HUES48 (cell line): Measurements from ENCODE around the gene MCF2.

ENCODE experiments used
- H3K27ac ChIP-seq: one replicate; pipeline ENCODE4 v1.7.0; 2013; ENCODE audit warnings: low read depth, low read length, inconsistent platforms
- H3K27me3 ChIP-seq: 2 replicates; pipeline ENCODE4 v1.6.1; 2013; ENCODE audit warnings: mild to moderate bottlenecking, low read length; ENCODE audit not compliant: control insufficient read depth, insufficient read depth
- H3K36me3 ChIP-seq: 2 replicates; pipeline ENCODE4 v1.6.1; 2013; ENCODE audit warnings: low read length; ENCODE audit not compliant: control insufficient read depth, insufficient read depth
- H3K4me1 ChIP-seq: 2 replicates; pipeline ENCODE4 v1.6.1; 2013; ENCODE audit warnings: mild to moderate bottlenecking, low read length; ENCODE audit not compliant: control insufficient read depth, insufficient read depth
- H3K4me3 ChIP-seq: 2 replicates; pipeline ENCODE4 v1.5.1; 2013; ENCODE audit warnings: mild to moderate bottlenecking, low read depth, low read length
- H3K9ac ChIP-seq: 2 replicates; pipeline ENCODE4 v1.6.1; 2013; ENCODE audit warnings: mild to moderate bottlenecking, low read depth, low read length, moderate library complexity
- H3K9me3 ChIP-seq: 2 replicates; pipeline ENCODE4 v1.6.1; 2013; ENCODE audit warnings: low read length; ENCODE audit not compliant: control insufficient read depth, insufficient read depth

MCF2 gene

GRCh38 chrX:139708067-139708466 is at the start of gene MCF2:
TSS of gene MCF2 (minus strand) at chrX:139708167. CDS start at chrX:139651744, 56,423 bp downstream.
- Histone ChIP-seq H3K4me1 (no peaks in the 10 kb centered on the region), H3K27me3 (no peaks in the 10 kb centered on the region), H3K9me3 (no peaks in the 10 kb centered on the region), H3K9ac (no peak within 1 kb of the TSS), H3K36me3 (no peaks in the 10 kb centered on the region), H3K27ac (no peak within 1 kb of the TSS), H3K4me3 (no peak within 1 kb of the TSS)

- Histone ChIP-seq H3K27ac (no peak overlapping the region), H3K36me3 (peaks cover 28% of the 10 kb centered on the region), H3K4me1 (0 out of 2 replicates have a peak, but pooled peaks cover 6% of the 10 kb centered on the region), H3K9me3 (peaks cover 9% of the 10 kb centered on the region; the same call in 1 of the 2 replicates), H3K9ac (no peak overlapping the region), H3K27me3 (no peaks in the 10 kb centered on the region), H3K4me3 (no peak overlapping the region)
Observed at GRCh38 chrX:139751053-139751452, 43.1 kb upstream of the MCF2 start.

- H3K36me3 ChIP-seq = peaks cover 28% of the 10 kb centered on the region
Observed at GRCh38 chrX:139750390-139750789, 42.4 kb upstream of the MCF2 start.

GRCh38 chrX:139739138-139739537 is 31.2 kb upstream of the MCF2 start:
- peak overlapping the region; percentile 21 for H3K27ac ChIP-seq
- H3K9me3 ChIP-seq = no peaks in the 10 kb centered on the region
- H3K36me3 ChIP-seq = peaks cover 68% of the 10 kb centered on the region
- no peak overlapping the region for H3K4me3 ChIP-seq
- no peak overlapping the region for H3K9ac ChIP-seq
- H3K4me1 ChIP-seq = no peaks in the 10 kb centered on the region; the same call in 1 of the 2 replicates
- H3K27me3 ChIP-seq = no peaks in the 10 kb centered on the region

More at GRCh38 chrX:139750390-139750789, 42.4 kb upstream of the MCF2 start:
- H3K27ac ChIP-seq = no peak overlapping the region
- H3K4me3 ChIP-seq = no peak overlapping the region
- peaks cover 7% of the 10 kb centered on the region; the same call in 1 of the 2 replicates for H3K9me3 ChIP-seq
- 0 out of 2 replicates have a peak, but pooled peaks cover 6% of the 10 kb centered on the region for H3K4me1 ChIP-seq
- no peak overlapping the region for H3K9ac ChIP-seq
- H3K27me3 ChIP-seq = no peaks in the 10 kb centered on the region

GRCh38 chrX:139738581-139738980 is 30.6 kb upstream of the MCF2 start:
- Histone ChIP-seq H3K27ac (peak overlapping the region; percentile 21), H3K9me3 (no peaks in the 10 kb centered on the region), H3K9ac (no peak overlapping the region), H3K4me3 (no peak overlapping the region), H3K27me3 (no peaks in the 10 kb centered on the region), H3K4me1 (no peaks in the 10 kb centered on the region; the same call in 1 of the 2 replicates), H3K36me3 (peaks cover 64% of the 10 kb centered on the region)

GRCh38 chrX:139736151-139736550 is 28.2 kb upstream of the MCF2 start:
- H3K9me3 ChIP-seq = no peaks in the 10 kb centered on the region
- no peak overlapping the region for H3K27ac ChIP-seq
- peaks cover 76% of the 10 kb centered on the region for H3K36me3 ChIP-seq
- no peak overlapping the region for H3K4me3 ChIP-seq
- H3K4me1 ChIP-seq = no peaks in the 10 kb centered on the region; the same call in 1 of the 2 replicates
- no peaks in the 10 kb centered on the region for H3K27me3 ChIP-seq
- H3K9ac ChIP-seq = no peak overlapping the region

GRCh38 chrX:139734996-139735395 is 27.0 kb upstream of the MCF2 start:
- Histone ChIP-seq H3K4me1 (no peaks in the 10 kb centered on the region; the same call in 1 of the 2 replicates), H3K9me3 (no peaks in the 10 kb centered on the region), H3K27ac (no peak overlapping the region), H3K27me3 (no peaks in the 10 kb centered on the region), H3K4me3 (no peak overlapping the region), H3K36me3 (peaks cover 73% of the 10 kb centered on the region), H3K9ac (no peak overlapping the region)

- H3K4me3 ChIP-seq = no peak overlapping the region
Observed at GRCh38 chrX:139725720-139726119, 17.8 kb upstream of the MCF2 start.

GRCh38 chrX:139724626-139725025 is 16.7 kb upstream of the MCF2 start:
- Histone ChIP-seq H3K4me1 (peaks cover 5% of the 10 kb centered on the region; the same call in 1 of the 2 replicates), H3K27ac (no peak overlapping the region), H3K4me3 (no peak overlapping the region), H3K27me3 (no peaks in the 10 kb centered on the region), H3K36me3 (peaks cover 22% of the 10 kb centered on the region), H3K9ac (no peak overlapping the region), H3K9me3 (no peaks in the 10 kb centered on the region)

More at GRCh38 chrX:139725720-139726119, 17.8 kb upstream of the MCF2 start:
- no peaks in the 10 kb centered on the region for H3K4me1 ChIP-seq
- no peaks in the 10 kb centered on the region for H3K9me3 ChIP-seq
- no peak overlapping the region for H3K27ac ChIP-seq
- no peak overlapping the region for H3K9ac ChIP-seq
- no peaks in the 10 kb centered on the region for H3K27me3 ChIP-seq
- peaks cover 29% of the 10 kb centered on the region for H3K36me3 ChIP-seq

- Histone ChIP-seq H3K36me3 (peaks cover 2% of the 10 kb centered on the region; the same call in 1 of the 2 replicates), H3K27ac (no peak overlapping the region), H3K9me3 (no peaks in the 10 kb centered on the region), H3K4me3 (no peak overlapping the region), H3K4me1 (peaks cover 6% of the 10 kb centered on the region; the same call in 1 of the 2 replicates), H3K27me3 (no peaks in the 10 kb centered on the region), H3K9ac (no peak overlapping the region)
Observed at GRCh38 chrX:139720979-139721378, 13.0 kb upstream of the MCF2 start.

- H3K9ac ChIP-seq = no peak overlapping the region
- H3K27ac ChIP-seq = peak overlapping the region; percentile 73
- no peak overlapping the region for H3K4me3 ChIP-seq
- H3K36me3 ChIP-seq = no peaks in the 10 kb centered on the region
- peaks cover 6% of the 10 kb centered on the region; the same call in 1 of the 2 replicates for H3K4me1 ChIP-seq
- no peaks in the 10 kb centered on the region for H3K9me3 ChIP-seq
- no peaks in the 10 kb centered on the region for H3K27me3 ChIP-seq
Observed at GRCh38 chrX:139720136-139720535, 12.2 kb upstream of the MCF2 start.
